Ovary (tissue), 3 donors: ENCODE measurements around the gene MAP2K6.

Experiments
- EP300 ChIP-seq: sonication (generic); formaldehyde crosslinking; IDR thresholded peaks from one replicate; pipeline ENCODE4 v1.6.1; 2017; ENCODE audit warnings: antibody characterized with exemption
- TF ChIP-seq, protein P1 (sequence below), 3 donors: fragments of 450-650 bp in 2 of 3; fragments of 200-600 bp in 1 of 3; IDR thresholded peaks; one replicate each; pipeline versions ENCODE4 v1.5.1 to v1.8.0; 2016 to 2022; ENCODE audit warnings: antibody characterized with exemption in 3 of 3, mild to moderate bottlenecking in 1 of 3
- donor health status: DM: no; HTN: no; CAD: no.

DNA sequence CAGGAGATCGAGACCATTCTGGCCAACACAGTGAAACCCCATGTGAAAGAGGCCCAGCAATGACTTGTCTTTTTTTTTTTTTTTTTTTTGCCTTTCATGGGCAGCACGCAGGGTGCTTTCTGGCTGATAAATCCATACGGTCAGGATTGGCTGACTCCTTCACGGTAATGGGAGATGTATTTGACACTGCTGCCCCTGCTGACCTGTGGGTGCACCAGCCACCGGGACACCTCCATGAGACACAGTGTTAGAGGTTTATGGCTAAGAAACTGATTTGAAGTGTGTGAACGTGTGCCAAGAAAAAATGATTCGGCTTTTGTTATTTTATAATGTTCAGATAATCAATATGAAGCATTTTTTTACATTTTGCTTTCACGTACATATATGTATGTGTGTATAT lies 48.4 kb downstream of the MAP2K6 start:
- TF ChIP-seq, protein P1, sequence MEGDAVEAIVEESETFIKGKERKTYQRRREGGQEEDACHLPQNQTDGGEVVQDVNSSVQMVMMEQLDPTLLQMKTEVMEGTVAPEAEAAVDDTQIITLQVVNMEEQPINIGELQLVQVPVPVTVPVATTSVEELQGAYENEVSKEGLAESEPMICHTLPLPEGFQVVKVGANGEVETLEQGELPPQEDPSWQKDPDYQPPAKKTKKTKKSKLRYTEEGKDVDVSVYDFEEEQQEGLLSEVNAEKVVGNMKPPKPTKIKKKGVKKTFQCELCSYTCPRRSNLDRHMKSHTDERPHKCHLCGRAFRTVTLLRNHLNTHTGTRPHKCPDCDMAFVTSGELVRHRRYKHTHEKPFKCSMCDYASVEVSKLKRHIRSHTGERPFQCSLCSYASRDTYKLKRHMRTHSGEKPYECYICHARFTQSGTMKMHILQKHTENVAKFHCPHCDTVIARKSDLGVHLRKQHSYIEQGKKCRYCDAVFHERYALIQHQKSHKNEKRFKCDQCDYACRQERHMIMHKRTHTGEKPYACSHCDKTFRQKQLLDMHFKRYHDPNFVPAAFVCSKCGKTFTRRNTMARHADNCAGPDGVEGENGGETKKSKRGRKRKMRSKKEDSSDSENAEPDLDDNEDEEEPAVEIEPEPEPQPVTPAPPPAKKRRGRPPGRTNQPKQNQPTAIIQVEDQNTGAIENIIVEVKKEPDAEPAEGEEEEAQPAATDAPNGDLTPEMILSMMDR (IDR thresholded peaks at IDR 0.05): no peak
- no peak for TF ChIP-seq EP300
